ENCODE data around the gene CDK15.
"Not testable (repeated sequence)": the region's sequence is repeated elsewhere in the genome, so short reads cannot be mapped to it uniquely, and the experiment has no call there.

CDK15 gene

DNA sequence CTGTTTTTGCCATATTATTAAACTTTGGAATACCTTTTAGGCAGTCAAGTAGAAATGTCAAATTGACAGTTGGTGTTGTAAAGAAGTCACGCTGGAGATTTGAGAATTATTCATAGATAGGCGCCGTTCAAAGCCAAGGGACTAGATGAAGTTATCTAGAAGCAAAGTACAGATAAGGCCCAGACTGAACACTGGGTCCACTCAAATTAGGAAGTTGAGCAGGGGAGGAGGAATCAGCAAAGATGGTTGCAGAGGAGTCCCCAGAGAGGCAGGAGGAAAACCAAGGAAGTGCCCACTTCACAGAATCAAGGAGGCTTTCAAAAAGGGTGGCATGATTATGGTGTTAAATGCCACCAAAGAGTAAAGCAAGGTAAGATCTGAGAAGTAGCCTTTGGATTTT, 16.0 kb upstream of the CDK15 start:
- DNase-seq (ENCODE audit: low read depth), result no peak

DNA sequence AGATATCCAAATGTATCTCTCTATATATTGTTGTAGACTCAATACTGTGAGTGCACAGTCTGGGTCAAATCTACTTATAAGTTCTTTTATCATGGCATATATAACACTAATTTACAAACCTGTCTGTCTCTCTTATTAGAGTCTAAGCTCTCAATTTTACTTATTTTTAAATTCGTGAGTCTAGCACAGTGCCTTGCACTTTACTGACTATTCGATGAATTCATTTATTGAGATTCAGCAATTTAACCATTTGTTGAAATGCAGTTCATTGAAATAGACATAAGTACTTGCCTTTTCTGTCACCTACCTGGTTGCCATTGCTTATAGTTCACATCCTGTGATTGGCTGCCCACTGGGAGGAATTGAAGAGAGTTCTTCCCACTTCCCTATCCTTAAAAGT, 15.3 kb upstream of the CDK15 start:
- no peak for DNase-seq (ENCODE audit: low read depth)

DNA sequence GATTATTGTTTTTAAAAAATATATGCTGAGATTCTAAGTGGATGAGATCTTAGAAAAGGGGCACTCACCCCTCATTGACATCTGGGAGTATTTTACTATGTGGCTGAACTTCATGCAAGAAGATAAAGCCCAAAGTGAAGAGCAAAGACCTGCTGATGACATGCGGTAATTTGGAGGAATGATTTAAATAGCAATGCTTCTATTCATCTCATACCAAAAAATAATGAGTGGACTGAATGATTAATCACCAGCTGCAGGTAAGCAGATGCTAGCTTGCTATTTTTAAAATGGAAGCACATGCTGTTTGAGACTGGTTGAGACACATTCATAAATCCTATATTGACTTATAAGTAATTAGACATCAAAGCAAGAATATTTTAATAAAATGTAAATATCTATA, 12.7 kb upstream of the CDK15 start:
- DNase-seq (ENCODE audit: low read depth), result no peak

DNA sequence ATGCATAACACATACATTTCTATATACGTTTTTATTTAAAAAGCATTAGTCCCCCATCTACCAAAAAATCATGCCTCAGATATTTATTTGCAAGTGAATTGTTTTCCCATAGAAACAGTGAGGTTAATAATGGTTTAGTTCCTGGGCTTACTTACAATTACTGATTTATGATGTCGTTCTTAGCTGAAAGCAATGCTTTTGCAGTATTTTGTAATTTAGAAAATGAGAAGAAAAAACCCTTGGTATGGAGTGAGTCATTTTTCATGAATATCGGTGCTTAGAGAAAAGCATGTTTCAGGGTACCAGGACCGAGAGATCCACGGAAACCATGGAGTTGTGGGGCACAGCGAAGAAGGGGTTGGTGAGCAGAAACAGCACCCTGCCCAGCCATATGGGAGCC, 12.0 kb upstream of the CDK15 start:
- DNase-seq (ENCODE audit: low read depth), result no peak

DNA sequence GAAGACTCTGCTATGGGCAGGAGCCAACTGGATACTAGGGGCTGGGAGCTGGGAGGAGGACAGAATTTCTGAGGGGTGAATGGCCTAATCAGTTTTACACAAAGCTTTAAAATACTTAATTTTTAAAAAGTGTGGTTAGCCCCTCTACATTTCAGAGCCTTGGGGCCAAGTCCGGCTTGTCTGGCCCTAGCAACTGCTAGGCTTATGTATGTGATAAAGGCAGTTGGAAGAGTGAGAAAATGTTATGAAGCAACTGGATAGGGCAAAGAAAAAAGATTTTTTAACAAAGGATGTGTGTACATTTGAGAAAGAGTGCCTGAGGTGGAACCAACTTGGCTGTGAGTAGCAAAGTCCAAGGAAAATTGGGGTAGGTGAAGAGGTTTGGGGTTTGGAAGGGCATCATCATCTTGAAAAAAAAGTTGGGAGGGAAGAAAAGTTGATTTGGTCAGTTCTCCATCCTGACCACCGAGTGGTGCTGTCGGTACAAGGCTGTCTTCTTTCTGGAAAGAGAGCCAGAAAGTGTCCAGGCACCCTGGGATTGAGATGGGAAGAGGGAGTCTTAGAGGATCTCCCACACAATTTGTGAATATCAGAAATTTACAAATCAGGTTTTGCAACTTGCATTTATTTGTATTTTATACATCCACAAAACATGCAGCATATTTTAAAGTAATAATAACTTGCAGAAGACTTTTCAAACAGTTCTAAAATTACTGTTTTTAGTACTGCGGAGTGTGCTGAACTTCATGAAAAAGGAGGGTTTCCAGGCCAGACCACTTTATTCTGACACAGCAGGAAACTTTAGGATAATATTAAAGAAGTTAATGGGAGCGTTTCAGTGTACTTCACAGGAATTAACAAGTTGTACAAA, 10.5 kb upstream of the CDK15 start:
- DNase-seq (ENCODE audit: low read depth), result no peak

DNA sequence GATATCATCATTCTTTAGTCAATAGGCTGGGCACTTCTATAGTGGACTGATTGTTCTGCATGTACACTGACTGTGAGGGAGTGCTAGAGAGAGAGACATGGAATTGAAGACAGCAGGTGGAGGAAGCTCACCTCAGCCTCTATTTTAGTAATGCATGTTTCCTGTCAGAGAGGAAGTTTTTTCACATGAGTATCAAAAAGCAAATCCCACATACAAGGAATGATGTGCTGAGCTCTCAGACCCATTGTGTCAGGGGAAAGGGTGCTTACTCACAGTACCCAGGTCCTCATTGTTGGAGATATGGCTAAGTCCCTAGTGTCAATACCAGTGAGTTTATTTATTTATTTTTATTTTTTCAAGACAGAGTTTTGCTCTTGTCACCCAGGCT, 9.9 kb upstream of the CDK15 start:
- DNase-seq (ENCODE audit: low read depth), result no peak

DNA sequence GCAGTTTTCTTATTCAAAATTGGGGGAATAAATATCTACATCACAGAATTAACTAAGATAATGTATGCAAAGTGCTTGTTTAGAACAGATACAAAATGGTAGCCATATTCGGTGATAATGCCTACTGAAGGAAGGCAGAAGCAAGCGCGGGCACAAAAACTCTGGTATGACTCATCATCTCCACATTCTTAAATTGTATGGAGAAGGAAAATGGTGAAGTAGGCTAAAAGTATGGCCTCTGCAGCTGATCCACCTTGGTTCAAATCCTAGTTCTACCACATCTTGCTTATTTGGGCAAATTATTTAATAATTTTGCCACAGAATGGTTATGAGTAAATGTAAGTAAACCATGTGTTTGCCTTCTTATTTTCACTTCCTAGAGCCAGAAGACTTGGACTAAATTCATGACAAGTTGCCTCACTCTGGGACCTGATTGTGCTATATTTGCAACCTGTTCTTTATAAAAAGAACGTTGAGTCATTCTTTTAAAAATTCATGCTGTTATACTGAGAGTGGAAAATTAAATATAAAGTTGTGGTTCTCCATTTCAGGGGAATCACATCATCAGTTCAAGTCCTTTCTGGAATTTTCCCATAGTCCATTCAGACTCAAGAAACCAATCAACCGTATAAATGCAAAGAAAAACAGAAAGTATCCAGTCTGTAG, 9.0 kb upstream of the CDK15 start:
- DNase-seq (ENCODE audit: low read depth), result no peak

DNA sequence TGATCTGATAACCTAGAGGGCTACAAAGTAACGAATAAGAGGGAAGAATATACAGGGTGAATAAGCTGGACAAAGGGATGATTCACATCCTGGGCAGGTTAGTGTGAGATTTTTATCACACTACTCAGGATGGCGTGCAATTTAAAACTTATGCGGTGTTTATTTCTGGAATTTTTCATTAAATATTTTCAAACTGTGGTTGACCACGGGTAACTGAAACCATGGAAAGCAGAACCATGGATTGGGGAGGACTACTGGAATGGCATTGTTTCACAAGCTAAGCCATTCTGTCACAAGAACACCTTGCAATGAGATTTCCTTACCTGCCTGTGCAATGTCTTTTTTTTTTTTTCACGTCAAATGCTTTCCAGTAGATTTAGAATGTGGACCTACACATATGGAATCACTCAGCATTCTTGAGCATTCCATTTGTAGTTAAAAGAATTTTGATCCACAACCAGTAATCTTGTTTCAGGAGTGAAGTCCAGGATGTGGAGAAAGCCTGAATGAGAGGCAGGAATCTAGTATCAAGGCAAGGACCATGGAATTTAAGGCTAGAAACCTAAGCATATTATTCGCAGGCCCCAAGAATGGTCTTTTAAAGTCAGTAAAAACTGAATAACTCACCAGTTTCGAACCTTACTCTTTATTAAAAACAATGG, 8.0 kb upstream of the CDK15 start:
- DNase-seq (ENCODE audit: low read depth), result no peak

DNA sequence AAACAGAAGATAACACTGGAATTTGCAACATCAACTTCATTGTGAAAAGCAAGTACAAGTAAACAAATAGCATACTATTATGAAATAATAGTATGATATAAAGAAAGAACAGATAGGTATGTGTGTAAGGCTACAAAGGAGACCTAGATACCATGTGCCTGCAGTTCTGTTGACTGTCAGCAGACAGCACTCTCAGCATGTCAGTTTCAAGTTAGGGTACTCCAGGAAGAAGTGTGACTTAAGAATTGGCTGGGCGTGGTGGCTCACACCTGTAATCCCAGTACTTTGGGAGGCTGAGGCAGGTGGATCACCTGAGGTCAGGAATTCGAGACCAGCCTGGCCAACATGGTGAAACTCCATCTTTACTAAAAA, 7.4 kb upstream of the CDK15 start:
- DNase-seq (ENCODE audit: low read depth), result not testable (repeated sequence)

DNA sequence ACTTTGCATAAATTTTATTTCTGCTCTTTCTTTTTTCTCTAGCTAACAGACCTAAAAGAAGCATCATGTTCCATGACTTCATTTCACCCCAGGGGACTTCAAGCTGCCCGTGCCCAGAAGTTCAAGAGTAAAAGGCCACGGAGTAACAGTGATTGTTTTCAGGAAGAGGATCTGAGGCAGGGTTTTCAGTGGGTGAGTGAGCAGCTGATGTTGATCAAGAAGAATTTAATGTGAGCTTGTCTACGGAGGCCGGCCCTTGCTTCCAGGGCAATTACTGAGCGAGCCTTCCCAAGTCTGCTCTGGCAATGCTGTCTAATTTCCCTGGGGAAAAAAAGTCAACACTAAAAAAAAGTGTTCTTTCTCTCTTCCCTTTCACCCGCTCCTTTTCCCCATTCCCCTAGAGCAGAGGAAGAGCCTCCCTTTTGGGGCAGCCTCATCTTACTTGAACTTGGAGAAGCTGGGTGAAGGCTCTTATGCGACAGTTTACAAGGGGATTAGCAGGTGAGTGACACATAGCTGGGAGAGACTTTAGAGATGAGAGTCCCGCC, 1.2 kb downstream of the CDK15 start:
- DNase-seq (ENCODE audit: low read depth), result no peak

DNA sequence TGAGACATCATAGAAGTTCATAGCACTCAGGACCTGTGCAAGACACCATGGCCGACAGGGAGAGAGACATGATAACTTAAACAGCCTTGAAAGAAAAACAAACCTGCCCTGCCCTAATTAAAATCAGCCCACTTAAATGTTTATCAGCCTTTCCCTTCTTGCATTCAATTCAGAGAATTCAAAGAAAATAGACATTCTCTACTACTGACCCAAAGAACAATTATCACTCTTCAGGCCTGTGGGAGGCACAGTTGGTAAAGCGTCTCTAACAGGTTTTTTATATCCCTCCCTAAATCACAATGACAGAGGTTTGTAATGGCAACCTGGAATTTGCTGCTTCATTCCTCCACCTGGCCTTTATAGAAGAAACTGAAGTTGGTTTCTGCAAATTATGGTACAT, 1.7 kb downstream of the CDK15 start:
- DNase-seq (ENCODE audit: low read depth), result no peak

DNA sequence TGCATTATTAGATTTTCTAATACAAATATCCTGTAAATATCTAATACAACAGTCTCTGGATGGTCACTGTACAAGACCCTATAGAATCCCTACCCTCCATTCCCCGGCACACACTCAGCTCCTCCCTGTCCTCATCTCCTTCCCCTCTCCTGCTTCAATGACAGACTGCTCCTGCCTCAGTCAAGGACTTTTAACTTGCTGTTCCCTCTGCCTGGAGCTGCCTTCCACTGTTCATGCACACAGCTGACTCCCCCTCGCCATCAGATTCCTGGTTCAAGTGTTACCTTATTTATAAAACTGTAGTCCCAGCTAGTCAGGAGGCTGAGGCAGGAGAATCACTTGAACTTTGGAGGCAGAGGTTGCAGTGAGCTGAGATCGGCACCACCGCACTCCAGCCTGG, 3.3 kb downstream of the CDK15 start:
- DNase-seq (ENCODE audit: low read depth), result no peak

DNA sequence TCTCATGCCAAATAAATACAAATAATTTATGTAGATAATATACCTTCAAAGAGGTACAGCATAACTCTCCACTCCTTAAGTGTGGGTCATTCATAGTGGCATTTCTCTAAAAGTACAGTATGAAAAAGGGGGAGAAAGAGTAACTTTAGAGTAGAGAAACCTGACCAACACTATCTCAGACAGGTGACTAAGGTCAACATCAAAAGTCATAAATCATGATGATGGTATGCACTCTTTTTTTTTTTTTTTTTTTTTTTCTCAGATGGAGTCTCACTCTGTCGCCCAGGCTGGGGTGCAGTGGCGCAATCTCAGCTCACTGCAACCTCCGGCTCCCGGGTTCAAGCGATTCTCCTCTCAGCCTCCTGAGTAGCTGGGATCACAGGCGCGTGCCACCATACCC, 4.3 kb downstream of the CDK15 start:
- not testable (repeated sequence) for DNase-seq (ENCODE audit: low read depth)

DNA sequence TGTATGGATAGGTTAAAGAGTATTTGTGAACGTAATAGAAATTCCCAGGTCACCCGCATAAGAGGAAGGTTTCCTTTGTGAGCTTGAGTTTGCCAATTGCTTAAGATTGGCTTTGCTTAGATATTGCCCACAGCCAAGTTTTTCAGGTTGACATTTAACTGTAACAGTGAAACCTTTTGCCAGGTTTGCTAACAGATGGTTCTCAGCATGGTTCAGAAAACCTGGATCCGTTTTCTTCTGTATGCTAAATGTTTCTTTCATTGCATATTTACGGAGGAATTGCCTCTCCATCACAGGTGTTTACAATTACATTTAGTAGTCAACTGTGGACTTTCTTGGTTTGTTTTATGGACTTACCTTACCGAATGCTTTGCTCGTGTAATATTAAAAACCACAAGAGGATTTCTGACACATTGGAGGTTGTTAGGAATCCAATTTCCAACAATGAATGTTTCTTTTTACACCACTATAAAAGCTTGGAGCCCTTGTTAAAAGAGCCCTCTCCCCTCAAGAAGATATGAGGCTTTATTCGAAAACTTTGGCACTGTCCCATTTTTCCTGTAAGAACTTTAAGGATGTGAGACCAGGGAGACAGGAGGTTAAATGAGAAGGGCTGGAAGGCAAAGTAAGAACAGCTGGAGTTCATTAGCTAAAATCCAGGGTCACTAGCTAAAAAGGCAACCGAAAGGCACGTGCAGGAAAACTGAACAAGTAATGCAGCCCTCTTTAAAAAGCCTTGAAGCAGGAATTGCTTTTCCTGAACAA, 7.8 kb downstream of the CDK15 start:
- DNase-seq (ENCODE audit: low read depth), result no peak

DNA sequence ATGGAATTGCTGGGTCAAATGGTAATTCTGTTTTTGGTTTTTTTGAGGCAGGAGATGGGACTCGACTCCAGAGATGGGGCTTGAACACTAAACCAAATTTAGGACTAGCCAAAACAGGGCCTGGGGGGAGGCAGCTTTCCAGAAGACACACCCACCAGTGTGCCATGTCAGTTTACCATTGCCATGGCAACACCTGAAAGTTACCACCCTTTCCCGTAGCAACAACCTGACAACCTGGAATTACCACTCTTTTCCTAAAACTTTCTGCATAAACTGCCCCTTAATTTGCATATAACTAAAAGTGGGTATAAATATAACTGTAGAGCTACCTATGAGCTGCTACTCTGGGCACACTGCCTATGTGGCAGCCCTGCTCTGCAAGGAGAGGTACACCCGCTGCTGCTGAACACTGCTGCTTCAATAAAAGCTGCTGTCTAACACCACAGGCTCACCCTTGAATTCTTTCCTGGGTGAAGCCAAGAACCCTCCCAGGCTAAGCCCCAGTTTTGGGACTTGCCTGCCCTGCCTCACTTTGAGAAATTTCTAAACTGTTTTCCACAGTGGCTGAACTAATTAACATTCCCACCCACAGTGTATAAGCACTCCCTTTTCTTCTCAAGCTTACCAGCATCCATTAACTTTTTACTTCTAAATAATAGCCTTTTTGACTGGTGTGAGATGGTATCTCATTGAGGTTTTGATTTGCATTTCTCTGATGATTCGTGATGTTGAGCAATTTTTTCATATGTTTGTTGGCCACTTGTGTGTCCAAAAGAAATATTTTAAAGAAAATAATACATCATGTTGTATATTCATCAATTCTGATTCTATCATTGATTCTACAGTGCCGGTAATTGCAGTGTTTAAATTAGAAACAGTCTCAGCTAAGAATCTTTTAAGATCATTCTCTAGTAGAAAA, 10.6 kb downstream of the CDK15 start:
- no peak for DNase-seq (ENCODE audit: low read depth)

DNA sequence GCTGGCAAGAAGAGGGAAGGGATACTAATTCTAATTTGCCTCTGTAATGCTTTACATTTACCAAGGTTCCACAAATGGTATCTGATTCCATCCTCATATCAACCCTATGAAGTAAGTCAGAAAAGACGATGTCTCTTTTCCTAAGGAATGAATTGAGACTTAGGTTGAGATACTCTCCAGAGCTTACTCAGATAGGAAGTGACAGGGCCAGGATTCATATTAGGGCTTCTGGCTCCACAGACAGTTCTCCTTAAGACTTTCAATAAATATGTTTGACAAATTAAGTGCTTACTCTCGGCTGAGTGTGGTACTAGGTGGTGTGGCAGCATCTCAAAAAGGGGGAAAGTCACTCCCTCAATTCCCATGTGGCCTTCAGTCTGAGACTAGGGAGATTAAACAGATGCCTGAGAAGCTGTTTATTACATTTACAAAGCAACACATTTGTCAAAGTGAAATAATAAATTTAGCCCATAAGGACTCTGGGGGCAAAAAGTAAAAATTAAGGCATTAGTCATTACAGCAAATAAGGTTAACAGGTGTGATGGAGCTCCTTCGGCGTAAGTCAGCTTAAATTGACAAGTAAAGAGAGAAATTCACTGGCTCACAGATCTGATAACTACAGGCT, 14.2 kb downstream of the CDK15 start:
- DNase-seq (ENCODE audit: low read depth), result no peak

DNA sequence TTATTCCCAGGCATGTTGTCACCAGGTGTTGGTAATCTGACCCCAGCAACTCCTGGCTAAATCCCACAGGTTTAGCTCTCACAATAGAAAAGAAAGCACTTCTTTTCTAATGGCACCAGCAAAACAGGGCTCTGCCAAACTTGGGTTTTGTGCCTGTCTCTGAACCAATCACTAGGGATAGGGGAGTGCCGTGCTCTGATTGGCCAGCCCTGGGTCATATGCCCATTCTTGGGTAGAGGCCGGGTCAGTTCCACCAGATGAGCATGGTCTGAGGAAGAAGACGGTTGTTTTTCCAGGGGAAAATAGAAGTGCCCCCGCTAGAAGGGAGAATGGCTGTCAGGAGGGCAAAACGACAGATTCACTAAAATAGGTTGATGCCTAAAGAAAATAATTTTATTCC, 14.7 kb downstream of the CDK15 start:
- DNase-seq (ENCODE audit: low read depth), result no peak

DNA sequence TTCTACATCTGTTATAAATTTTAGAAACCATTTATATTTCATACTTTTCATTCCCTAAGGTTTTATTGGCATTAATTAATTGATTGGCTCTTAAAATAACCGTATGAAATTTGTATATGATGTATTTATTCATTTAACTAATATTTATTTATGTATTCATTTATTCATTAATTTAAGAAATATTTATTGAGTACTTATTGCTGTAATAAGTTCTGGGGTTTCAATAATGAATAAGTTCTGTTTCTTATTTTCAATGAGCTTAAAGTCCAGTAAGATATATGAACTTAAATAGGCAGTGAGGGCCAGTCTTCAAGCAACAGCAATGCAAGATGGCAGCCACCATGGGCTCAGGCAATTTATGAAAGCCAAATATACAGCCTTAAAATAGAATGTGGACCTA, 17.9 kb downstream of the CDK15 start:
- DNase-seq (ENCODE audit: low read depth), result no peak

DNA sequence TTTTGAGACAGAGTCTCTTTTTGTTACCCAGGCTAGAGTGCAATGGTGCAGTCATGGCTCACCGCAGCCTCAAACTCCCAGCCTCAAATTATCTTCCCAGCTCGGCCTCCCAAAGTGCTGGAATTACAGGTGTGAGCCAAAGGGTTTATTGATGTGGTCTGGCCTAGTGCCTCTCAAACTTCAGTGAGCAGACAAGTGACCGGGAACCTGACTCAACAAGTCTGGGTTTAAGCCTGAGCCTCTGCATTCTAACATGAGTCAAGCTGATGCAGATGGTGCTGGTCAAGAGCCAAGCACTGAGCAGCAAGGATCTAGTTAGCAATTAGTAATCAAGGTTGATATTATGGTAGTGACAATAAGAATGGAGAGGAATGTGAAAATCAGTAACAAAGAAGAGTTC, 21.3 kb downstream of the CDK15 start:
- no peak for DNase-seq (ENCODE audit: low read depth)

DNA sequence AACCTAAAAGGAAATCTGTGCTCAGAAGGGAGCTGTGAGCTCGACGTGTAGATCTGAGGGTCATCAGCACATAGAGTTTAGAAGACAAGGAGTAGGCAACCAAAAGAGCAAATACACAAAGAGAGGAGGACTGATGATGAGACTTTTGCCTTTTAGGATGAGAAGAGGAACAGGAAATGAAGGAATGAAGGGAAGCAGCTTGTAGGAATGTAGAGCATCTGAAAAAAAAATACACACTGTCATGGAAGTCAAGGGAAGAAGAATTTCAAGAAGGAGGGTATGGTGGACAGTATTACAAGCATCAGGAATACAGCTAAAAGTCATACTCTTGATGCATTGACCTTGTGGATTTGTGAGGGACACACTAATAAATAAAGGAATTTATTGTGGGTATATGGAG, 21.9 kb downstream of the CDK15 start:
- no peak for DNase-seq (ENCODE audit: low read depth)

DNA sequence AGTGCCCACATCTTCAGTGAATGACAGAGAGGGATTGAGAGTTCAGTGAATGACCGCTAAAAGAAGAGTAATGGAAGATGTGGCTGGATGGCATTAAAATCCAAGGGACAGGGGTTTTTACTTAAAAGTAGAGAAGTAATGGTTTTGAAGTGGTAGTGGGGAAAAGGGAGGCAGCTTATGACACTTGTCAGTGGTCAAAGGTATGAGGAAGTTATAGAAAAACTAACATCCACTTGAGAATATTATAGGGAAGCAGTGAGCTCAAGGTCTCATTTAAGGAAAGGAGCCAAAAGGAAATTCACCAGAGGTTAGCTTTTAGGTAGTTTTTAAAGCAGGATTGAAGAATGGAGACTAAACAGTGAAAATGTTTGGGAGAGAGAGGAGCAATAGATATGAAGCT, 24.3 kb downstream of the CDK15 start:
- DNase-seq (ENCODE audit: low read depth), result no peak
